PC-3 (cell line): Measurements from ENCODE around the gene TRIM47. TPM values are rescaled to one million over a fixed set of nuclear protein-coding genes. Genes with fewer than 3 reads are reported as not detected.
A peak's percentile ranks its signal among the peaks of the same experiment; 100 is the strongest.

Source experiments
- ATAC-seq: fragments of 200-7000 bp; cut with Tn5 transposase; 2 replicates; pipeline ENCODE4 v1.9.1; 2020; ENCODE audit warnings: mild to moderate bottlenecking, moderate library complexity
- BruUV-seq: library from RNA; stranded (reverse); fragments of 400-500 nt; replicated peaks from 2 replicates; lab custom pipeline; 2021; lab: Mats Ljungman, UMichigan
- CTCF ChIA-PET: fragments of 300-600 bp; sonication (Branson Sonifier 250); formaldehyde crosslinking; loops from one replicate; lab custom pipeline; 2022; ENCODE audit warnings: antibody characterized with exemption; lab: Charles Lee
- POLR2A ChIA-PET: fragments of 300-600 bp; sonication (Branson Sonifier 250); formaldehyde crosslinking; loops from one replicate; lab custom pipeline; 2022; ENCODE audit warnings: antibody characterized with exemption; ENCODE audit not compliant: unreplicated experiment; lab: Charles Lee
- DNase-seq: peaks from one replicate; pipeline ENCODE4 v3.0.0-alpha.2; 2015
- H2AFZ ChIP-seq: fragments of 300-600 bp; sonication (generic); 2 replicates; pipeline ENCODE4 v1.6.0; 2016; ENCODE audit warnings: antibody characterized with exemption, low read length
- H3F3A ChIP-seq: fragments of 300-600 bp; sonication (generic); one replicate; pipeline ENCODE4 v1.6.0; 2017; ENCODE audit warnings: antibody characterized with exemption, low read length, control low read depth, mild to moderate bottlenecking; ENCODE audit not compliant: unreplicated experiment
- H3K27ac ChIP-seq: fragments of 300-600 bp; sonication (generic); 2 replicates; pipeline ENCODE4 v1.5.1; 2016; ENCODE audit warnings: mild to moderate bottlenecking, low read length
- H3K27me3 ChIP-seq: fragments of 300-600 bp; sonication (generic); 2 replicates; pipeline ENCODE4 v1.6.1; 2016; ENCODE audit warnings: low read length, mixed read lengths
- H3K36me3 ChIP-seq: fragments of 300-600 bp; sonication (generic); 2 replicates; pipeline ENCODE4 v1.6.1; 2016; ENCODE audit warnings: low read depth, mixed run types, low read length, mixed read lengths
- H3K4me1 ChIP-seq: fragments of 300-600 bp; sonication (generic); 2 replicates; pipeline ENCODE4 v1.5.1; 2016; ENCODE audit warnings: low read length; ENCODE audit not compliant: insufficient read depth
- H3K4me2 ChIP-seq: fragments of 300-600 bp; sonication (generic); 2 replicates; pipeline ENCODE4 v1.6.0; 2016; ENCODE audit warnings: low read length
- H3K4me3 ChIP-seq: fragments of 300-600 bp; sonication (generic); 2 replicates; pipeline ENCODE4 v1.5.1; 2016; ENCODE audit warnings: mild to moderate bottlenecking, low read length, mixed read lengths
- H3K79me2 ChIP-seq: fragments of 300-600 bp; sonication (generic); 2 replicates; pipeline ENCODE4 v1.6.1; 2017; ENCODE audit warnings: low read length, mixed read lengths
- H3K9ac ChIP-seq: fragments of 300-600 bp; sonication (generic); 2 replicates; pipeline ENCODE4 v1.6.0; 2016; ENCODE audit warnings: mild to moderate bottlenecking, low read length
- H3K9me2 ChIP-seq: fragments of 300-600 bp; sonication (generic); replicated peaks from 2 replicates; pipeline ENCODE4 v1.6.1; 2016; ENCODE audit warnings: mixed run types, low read length, mixed read lengths
- H3K9me3 ChIP-seq: fragments of 300-600 bp; sonication (generic); 2 replicates; pipeline ENCODE4 v1.6.1; 2016; ENCODE audit warnings: low read length, mixed read lengths
- H4K20me1 ChIP-seq: fragments of 300-600 bp; sonication (generic); 2 replicates; pipeline ENCODE4 v1.6.1; 2016; ENCODE audit warnings: low read length, mixed read lengths
- CTCF ChIP-seq: fragments of 300-600 bp; sonication (generic); conservative IDR thresholded peaks from 2 replicates; pipeline ENCODE4 v1.5.1; 2017; ENCODE audit warnings: antibody characterized with exemption, low read depth, mild to moderate bottlenecking, low read length
- EZH2 ChIP-seq: fragments of 300-600 bp; sonication (generic); IDR thresholded peaks from one replicate; pipeline ENCODE4 v1.6.1; 2017; ENCODE audit warnings: antibody characterized with exemption, mild to moderate bottlenecking, low read length; ENCODE audit not compliant: unreplicated experiment
- EZH2phosphoT487 ChIP-seq: fragments of 300-600 bp; sonication (generic); IDR thresholded peaks from 2 replicates; pipeline ENCODE4 v1.6.1; 2018; ENCODE audit warnings: mild to moderate bottlenecking, antibody characterized with exemption, low read length, borderline replicate concordance
- intact Hi-C: fragments of 100-400 bp; cut with micrococcal nuclease; formaldehyde crosslinking; loops from 2 replicates; pipeline ENCODE4 v1.9.0; 2023
- total RNA-seq: library from RNA; depleted of rRNA; stranded (reverse); fragments of >200 nt; gene quantifications from 2 replicates; pipeline ENCODE4 v1.2.3, GENCODE V29; 2014

TRIM47 gene
- total RNA-seq, 1 experiment from 2014 or later = 73.7 TPM

- Histone ChIP-seq H3K36me3 (peaks cover 3% of the 10 kb centered on the region; the same call in 1 of the 2 replicates), H3K4me2 (peak overlapping the region; percentile 85), H4K20me1 (no peaks in the 10 kb centered on the region), H2AFZ (peak overlapping the region; percentile 36), H3F3A (no peaks in the 10 kb centered on the region), H3K27ac (peak overlapping the region; percentile 92), H3K4me1 (peaks cover 24% of the 10 kb centered on the region), H3K27me3 (no peaks in the 10 kb centered on the region), H3K9me3 (no peaks in the 10 kb centered on the region), H3K4me3 (peak overlapping the region; percentile 71), H3K79me2 (peaks cover 23% of the 10 kb centered on the region), H3K9me2 (no peaks in the 10 kb centered on the region), H3K9ac (peak overlapping the region; percentile 87)
- peak; percentile 64 for ATAC-seq
- ChIA-PET POLR2A (interaction anchor here (0.7 to 1.0 kb wide), 3 partner anchors 23 to 1447 kb away, joined by 3 to 9 read pairs (median 4); partner anchors contain the start of gene WBP2), CTCF (interaction anchor here (0.5 to 1.3 kb wide), 8 partner anchors 22 to 969 kb away, joined by 3 to 30 read pairs (median 6); partner anchors contain the start of gene WBP2)
- intact Hi-C loops = loop anchor here (1.0 to 2.0 kb wide), 3 partner anchors 19 to 93 kb away; partner anchors contain the start of genes TRIM65, UNK and WBP2
- DNase-seq = peak; percentile 88
- BruUV-seq = no TSS peak
- TF ChIP-seq EZH2phosphoT487 (peak; percentile 96), CTCF (peak; percentile 40), EZH2 (no peak)
Measured at GRCh38 chr17:75877752-75878173, 618 bp downstream of the TRIM47 start.

GRCh38 chr17:75876938-75877751 lies 1.2 kb downstream of the TRIM47 start:
- Histone ChIP-seq H3F3A (no peaks in the 10 kb centered on the region), H2AFZ (peak overlapping the region; percentile 36), H3K79me2 (peaks cover 23% of the 10 kb centered on the region), H3K4me3 (peak overlapping the region; percentile 71), H3K27me3 (no peaks in the 10 kb centered on the region), H3K9me3 (no peaks in the 10 kb centered on the region), H3K36me3 (peaks cover 3% of the 10 kb centered on the region; the same call in 1 of the 2 replicates), H4K20me1 (no peaks in the 10 kb centered on the region), H3K4me2 (peak overlapping the region; percentile 85), H3K9ac (peak overlapping the region; percentile 87), H3K27ac (peak overlapping the region; percentile 92), H3K4me1 (peaks cover 30% of the 10 kb centered on the region), H3K9me2 (no peaks in the 10 kb centered on the region)
- DNase-seq = peak; percentile 95
- ATAC-seq = peak; percentile 42
- intact Hi-C loops = loop anchor here (1.0 kb wide), 1 partner anchor 22 kb away; the partner anchor contains the start of gene WBP2
- ChIA-PET POLR2A (interaction anchor here (0.7 to 1.0 kb wide), 2 partner anchors 22 to 1448 kb away, joined by 4 to 9 read pairs; partner anchors contain the start of gene WBP2), CTCF (interaction anchor here (0.5 to 1.3 kb wide), 6 partner anchors 22 to 970 kb away, joined by 3 to 30 read pairs (median 10); partner anchors contain the start of gene WBP2)
- TSS peak; percentile 45 for BruUV-seq
- TF ChIP-seq EZH2 = no peak
- no peak for TF ChIP-seq EZH2phosphoT487
- no peak for TF ChIP-seq CTCF
